ENCODE results near the gene AOPEP.

Gene AOPEP

GRCh38 chr9:94975480-94975879, 249.0 kb downstream of the AOPEP start:
- no peaks in the 10 kb centered on the region for H3K4me1 ChIP-seq (ENCODE audit: control insufficient read depth, low read length)
- no peak overlapping the region for H3K4me3 ChIP-seq (ENCODE audit: low read length)
- no peaks in the 10 kb centered on the region for H3K9me2 ChIP-seq (replicated peaks; ENCODE audit: control insufficient read depth, low read length)
- H3K27ac ChIP-seq (ENCODE audit: low read depth, low read length) = no peak overlapping the region
- no peaks in the 10 kb centered on the region for H3F3A ChIP-seq (ENCODE audit: control insufficient read depth, insufficient read depth)
- TF ChIP-seq EZH2phosphoT487 (IDR thresholded peaks at IDR 0.05; ENCODE audit: borderline replicate concordance, low read length) = no peak
- TF ChIP-seq CTCF (IDR thresholded peaks at IDR 0.05; ENCODE audit: low read depth, low read length, poor library complexity, severe bottlenecking) = no peak
- H3K27me3 ChIP-seq (ENCODE audit: control insufficient read depth, low read length) = no peaks in the 10 kb centered on the region
- no peaks in the 10 kb centered on the region for H3K9me3 ChIP-seq (ENCODE audit: control insufficient read depth, insufficient read depth, low read length)
- no peaks in the 10 kb centered on the region for H4K20me1 ChIP-seq (ENCODE audit: control insufficient read depth, insufficient read depth, low read depth, low read length)
- no peaks in the 10 kb centered on the region for H3K36me3 ChIP-seq (ENCODE audit: control insufficient read depth, low read length)
- H3K4me2 ChIP-seq (ENCODE audit: low read length) = no peak overlapping the region
- no peaks in the 10 kb centered on the region for H3K79me2 ChIP-seq (ENCODE audit: control insufficient read depth, low read length)

GRCh38 chr9:94976077-94976476, 249.6 kb downstream of the AOPEP start:
- Histone ChIP-seq H3K9me3 (ENCODE audit: control insufficient read depth, insufficient read depth, low read length) (no peaks in the 10 kb centered on the region), H3K4me1 (ENCODE audit: control insufficient read depth, low read length) (no peaks in the 10 kb centered on the region), H3K4me3 (ENCODE audit: low read length) (no peak overlapping the region), H3K9me2 (replicated peaks; ENCODE audit: control insufficient read depth, low read length) (no peaks in the 10 kb centered on the region), H3K36me3 (ENCODE audit: control insufficient read depth, low read length) (no peaks in the 10 kb centered on the region), H3K79me2 (ENCODE audit: control insufficient read depth, low read length) (no peaks in the 10 kb centered on the region), H3K4me2 (ENCODE audit: low read length) (no peak overlapping the region), H3K27ac (ENCODE audit: low read depth, low read length) (no peak overlapping the region), H3K27me3 (ENCODE audit: control insufficient read depth, low read length) (no peaks in the 10 kb centered on the region), H3F3A (ENCODE audit: control insufficient read depth, insufficient read depth) (no peaks in the 10 kb centered on the region), H4K20me1 (ENCODE audit: control insufficient read depth, insufficient read depth, low read depth, low read length) (no peaks in the 10 kb centered on the region)
- TF ChIP-seq CTCF (IDR thresholded peaks at IDR 0.05; ENCODE audit: low read depth, low read length, poor library complexity, severe bottlenecking) (no peak), EZH2phosphoT487 (IDR thresholded peaks at IDR 0.05; ENCODE audit: borderline replicate concordance, low read length) (no peak)

GRCh38 chr9:94977416-94977815, 250.9 kb downstream of the AOPEP start:
- Histone ChIP-seq H3K9me3 (ENCODE audit: control insufficient read depth, insufficient read depth, low read length) (no peaks in the 10 kb centered on the region), H3K9me2 (replicated peaks; ENCODE audit: control insufficient read depth, low read length) (no peaks in the 10 kb centered on the region), H3K4me3 (ENCODE audit: low read length) (no peak overlapping the region), H3K4me1 (ENCODE audit: control insufficient read depth, low read length) (no peaks in the 10 kb centered on the region), H3K79me2 (ENCODE audit: control insufficient read depth, low read length) (no peaks in the 10 kb centered on the region), H3K27me3 (ENCODE audit: control insufficient read depth, low read length) (no peaks in the 10 kb centered on the region), H4K20me1 (ENCODE audit: control insufficient read depth, insufficient read depth, low read depth, low read length) (no peaks in the 10 kb centered on the region), H3F3A (ENCODE audit: control insufficient read depth, insufficient read depth) (no peaks in the 10 kb centered on the region), H3K4me2 (ENCODE audit: low read length) (no peak overlapping the region), H3K27ac (ENCODE audit: low read depth, low read length) (no peak overlapping the region), H3K36me3 (ENCODE audit: control insufficient read depth, low read length) (no peaks in the 10 kb centered on the region)
- TF ChIP-seq EZH2phosphoT487 (IDR thresholded peaks at IDR 0.05; ENCODE audit: borderline replicate concordance, low read length) (no peak), CTCF (IDR thresholded peaks at IDR 0.05; ENCODE audit: low read depth, low read length, poor library complexity, severe bottlenecking) (no peak)

All from DOHH2 (cell line).